NCI-H226 (cell line): ENCODE results near the gene TMEM120B.

ENCODE experiments used
- DNase-seq: peaks from one replicate; pipeline ENCODE4 v3.0.0-alpha.2; 2015

TMEM120B gene

GRCh38 chr12:121806009-121806545, 93.5 kb downstream of the TMEM120B start:
- DNase-seq = no peak

DNA sequence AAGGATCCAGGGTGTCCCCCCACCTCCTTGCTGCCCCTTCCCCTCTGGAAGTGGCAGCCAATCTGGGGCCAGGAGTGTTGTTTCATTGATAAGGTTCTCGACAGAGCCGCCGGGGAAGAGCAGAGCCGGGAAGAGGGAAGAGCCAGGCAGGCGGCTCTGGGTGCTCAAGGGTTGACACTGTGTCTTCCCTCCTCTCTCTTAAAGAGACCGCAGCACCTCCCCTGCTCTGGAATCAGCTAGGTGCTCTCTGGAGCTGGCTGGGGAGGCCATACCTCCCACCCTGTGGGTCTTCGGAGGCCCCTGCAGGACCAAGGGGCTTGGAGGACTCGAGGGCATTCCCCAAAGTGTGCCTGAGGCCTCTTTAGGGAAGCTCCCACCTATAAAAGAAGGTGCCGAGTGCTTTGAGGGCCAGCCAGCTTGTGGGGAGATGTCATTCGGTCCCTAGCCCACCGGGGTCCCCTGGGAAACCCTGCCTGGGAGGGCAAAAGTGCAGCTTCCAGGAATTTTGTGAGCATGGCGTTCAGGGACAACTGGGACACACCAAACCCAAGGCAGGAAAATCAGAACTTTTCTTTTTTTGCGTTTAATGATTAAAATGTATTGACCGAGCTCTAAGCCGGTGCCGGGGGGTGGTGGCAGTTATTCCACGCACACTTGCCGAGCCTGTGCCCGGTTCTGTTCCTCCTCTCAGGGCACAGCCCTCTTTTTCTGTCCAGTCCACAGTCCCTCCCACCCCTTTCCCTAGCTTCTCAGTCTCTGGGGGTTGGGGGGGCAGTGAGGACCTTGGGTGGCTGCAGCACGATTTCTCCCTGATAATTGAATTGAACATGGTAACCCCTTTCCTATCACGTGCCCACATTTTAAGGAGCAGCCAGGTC, 94.2 kb downstream of the TMEM120B start:
- DNase-seq = no peak

DNA sequence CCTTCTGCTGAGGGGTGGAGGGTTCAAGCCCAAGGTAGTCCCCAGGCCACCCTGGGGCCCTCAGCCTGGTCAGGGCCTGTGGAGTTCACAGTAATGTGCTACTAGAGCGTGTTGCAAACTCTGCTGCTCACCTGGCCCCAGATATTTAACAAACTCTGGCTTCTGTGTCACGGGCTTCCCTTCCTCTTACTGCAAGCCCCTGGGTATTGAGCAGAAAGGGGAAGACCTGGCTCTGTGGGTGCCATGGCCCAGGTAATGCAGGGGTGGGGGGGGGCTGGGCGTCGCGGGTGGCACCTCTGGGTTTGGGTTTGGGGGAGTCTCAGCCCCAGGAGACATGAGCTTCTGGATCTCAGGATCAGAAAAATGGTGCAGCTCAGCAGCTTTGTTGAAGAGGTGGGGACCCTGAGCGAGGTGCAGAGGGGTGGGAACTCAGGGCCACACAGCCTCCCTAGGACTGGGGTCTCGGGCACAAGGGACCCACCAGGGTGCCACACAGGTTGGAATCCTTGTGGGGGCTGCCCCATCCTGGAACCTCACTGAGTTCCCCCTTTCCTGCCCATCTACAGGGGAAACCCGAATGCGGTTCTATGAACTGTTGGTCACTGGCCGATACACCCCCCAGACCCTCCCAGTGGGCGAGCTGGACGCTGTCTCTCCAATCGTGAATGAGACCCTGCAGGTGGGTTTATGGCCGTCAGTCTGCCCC, 95.2 kb downstream of the TMEM120B start:
- no peak for DNase-seq

DNA sequence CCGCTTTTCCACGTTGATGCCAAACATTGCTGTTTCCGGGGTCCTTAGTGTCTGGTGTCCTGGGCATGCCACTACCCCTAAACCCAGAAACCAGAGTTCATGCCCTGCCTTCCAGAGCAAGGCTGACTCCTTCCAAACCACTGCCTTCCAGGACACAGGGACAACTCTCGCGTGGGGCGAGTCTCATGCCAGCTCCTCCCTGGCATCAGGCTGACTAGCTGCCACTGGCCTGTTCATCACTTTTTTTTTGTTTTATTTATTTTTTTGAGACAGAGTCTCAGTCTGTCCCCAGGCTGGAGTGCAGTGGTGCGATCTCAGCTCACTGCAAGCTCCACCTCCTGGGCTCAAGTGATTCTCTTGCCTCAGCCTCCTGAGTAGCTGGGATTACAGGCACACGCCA, 96.1 kb downstream of the TMEM120B start:
- DNase-seq = no peak

GRCh38 chr12:121809712-121810116, 97.2 kb downstream of the TMEM120B start:
- no peak for DNase-seq

GRCh38 chr12:121810234-121810817, 97.8 kb downstream of the TMEM120B start:
- no peak for DNase-seq

DNA sequence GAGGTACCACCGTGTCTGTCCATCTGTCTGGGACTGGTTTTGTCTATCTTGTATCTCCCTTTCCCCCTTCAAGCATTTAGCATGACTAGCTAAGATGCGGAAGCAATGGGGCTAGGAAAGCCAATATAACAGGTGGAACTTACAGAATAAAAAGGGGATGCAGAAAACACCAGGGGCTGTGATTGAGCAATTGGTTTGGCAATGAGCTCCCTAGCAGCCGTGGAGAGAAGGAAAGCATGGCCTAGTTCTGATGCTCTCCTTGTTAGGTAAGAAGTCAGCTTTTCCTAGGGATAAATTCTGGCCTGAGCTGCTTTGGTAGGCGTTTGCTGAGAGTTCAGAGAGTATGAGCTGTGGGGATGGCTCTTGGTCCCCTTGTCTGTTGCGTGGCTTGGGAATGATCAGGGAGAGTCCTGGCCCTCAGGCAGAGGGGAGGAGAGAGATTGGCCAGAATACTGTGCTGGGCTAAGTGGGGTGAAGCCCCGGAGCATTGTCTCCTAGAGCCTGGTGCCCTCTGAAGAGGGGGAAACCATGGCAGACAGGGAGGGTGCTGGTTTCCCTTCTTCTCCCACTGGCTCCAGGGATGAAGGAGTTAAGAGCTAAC, 98.4 kb downstream of the TMEM120B start:
- DNase-seq = no peak

DNA sequence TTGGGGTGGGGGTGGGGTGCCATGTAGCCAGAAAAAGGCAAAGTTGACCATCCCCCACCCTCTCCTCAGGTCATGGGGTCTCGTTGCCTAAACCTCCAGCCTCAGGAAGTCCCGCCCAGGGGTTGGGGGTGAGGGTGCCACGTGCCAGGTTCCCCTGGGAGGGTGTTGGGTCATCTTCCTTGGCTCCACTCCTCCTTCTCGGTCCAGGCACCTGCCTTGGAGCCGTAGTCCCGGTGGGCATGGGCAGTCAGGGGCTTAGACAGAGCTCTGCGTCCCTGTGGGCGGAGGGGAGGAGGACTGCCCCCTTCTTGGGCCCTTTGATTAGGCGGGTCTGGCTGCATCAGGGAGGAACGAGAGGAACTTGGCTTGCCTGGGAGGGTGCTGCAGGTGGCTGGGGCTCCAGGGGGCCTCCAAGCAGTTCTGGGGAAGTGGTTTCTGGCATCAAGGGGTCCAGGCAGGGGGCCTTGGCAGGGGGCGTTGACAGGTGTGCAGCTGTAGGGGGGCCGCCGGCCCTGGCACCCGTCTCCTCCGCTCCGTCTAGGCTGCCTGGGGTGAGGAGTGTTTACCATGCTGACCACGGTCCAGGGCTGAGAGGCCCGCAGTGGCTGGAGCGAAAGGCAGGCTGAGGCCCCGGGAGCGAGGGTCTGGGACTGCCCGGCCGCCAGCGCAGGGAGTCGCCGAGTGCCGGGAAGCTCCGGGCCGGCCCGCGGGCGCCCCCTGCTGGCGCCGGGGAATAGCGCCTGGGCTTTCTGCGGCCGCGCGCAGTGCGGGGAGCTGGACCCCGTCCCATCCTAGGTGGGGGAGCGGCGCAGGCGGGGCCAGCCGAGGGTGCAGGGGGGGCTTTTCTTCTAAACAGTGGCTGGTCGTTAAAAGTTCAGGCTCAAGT, 99.1 kb downstream of the TMEM120B start:
- DNase-seq = peak; percentile 33

DNA sequence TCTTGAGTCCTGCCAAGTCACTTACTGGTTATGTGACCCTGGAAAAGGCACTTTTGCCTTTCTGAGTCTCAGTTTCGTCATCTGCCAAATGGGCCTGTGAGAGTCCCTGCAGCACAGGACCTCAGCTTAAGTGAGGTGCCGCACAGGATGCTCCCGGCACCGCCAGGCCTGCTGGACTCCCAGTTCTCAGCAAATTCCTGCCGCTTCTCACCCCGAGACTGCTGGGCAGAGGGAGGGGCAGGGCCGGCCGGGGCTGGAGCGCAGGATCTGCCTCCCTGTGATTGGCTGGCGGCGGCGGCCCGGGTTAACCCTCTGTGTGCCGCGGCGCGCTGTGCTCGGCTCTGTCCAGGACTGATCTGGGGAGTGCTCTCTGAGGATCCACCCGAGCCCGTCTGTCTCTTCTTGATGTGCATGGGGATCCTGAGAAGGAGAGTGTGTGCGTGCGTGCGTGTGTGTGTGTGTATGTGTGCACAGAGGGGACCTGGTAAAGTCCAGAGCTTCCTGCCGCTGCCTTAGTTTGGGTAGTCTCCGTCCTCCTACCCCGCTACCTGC, 99.8 kb downstream of the TMEM120B start:
- DNase-seq = peak; percentile 79

GRCh38 chr12:121812921-121813896, 100.7 kb downstream of the TMEM120B start:
- no peak for DNase-seq

DNA sequence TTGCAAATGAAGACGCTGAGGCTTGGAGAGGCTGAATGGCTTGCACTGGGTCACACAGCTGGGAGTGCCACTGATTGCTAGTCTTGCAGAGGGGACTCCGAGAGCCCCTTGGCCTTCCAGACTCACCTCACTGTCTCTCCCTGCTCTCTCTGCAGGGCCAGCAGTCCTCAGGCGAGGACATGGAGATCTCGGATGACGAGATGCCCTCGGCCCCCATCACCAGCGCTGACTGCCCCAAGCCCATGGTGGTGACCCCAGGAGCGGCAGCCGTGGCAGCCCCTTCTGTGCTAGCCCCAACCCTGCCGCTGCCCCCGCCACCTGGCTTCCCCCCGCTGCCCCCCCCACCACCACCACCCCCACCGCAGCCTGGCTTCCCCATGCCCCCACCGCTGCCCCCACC, 101.4 kb downstream of the TMEM120B start:
- DNase-seq = no peak

DNA sequence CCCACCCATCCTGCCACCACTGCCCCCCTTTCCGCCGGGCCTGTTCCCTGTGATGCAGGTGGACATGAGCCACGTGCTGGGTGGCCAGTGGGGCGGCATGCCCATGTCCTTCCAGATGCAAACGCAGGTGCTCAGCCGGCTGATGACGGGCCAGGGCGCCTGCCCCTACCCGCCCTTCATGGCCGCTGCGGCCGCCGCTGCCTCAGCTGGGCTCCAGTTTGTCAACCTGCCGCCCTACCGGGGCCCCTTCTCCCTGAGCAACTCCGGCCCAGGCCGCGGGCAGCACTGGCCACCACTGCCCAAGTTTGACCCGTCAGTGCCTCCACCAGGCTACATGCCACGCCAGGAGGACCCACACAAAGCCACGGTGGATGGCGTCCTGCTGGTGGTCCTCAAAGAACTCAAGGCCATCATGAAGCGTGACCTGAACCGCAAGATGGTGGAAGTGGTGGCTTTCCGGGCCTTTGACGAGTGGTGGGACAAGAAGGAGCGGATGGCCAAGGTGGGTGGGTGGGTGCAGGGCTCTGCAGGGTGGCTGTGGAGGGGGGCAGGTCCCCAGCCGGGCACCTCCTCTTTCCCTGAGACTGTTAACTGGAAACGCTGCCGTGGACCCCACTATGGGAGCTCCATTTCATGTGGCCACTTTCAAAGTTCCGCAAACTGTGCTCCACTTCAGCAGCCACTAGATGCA, 102.0 kb downstream of the TMEM120B start:
- no peak for DNase-seq

DNA sequence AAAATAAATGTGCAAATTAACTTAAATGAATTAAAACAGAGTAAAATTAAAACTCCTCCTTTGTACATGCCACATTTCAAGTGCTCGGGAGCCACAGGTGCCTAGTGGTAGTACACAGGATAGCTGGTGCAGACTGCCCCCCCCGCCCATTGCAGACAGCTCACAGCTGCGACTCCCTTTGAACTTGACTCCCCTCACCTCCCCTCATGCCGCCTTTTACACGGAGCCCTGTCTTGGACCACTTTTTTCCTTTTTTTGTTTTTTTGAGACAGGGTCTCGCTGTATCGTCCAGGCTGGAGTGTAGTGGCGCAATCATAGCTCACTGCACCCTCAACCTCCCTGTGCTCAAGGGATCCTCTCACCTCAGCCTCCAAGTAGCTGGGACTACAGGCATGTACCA, 102.7 kb downstream of the TMEM120B start:
- DNase-seq = no peak

DNA sequence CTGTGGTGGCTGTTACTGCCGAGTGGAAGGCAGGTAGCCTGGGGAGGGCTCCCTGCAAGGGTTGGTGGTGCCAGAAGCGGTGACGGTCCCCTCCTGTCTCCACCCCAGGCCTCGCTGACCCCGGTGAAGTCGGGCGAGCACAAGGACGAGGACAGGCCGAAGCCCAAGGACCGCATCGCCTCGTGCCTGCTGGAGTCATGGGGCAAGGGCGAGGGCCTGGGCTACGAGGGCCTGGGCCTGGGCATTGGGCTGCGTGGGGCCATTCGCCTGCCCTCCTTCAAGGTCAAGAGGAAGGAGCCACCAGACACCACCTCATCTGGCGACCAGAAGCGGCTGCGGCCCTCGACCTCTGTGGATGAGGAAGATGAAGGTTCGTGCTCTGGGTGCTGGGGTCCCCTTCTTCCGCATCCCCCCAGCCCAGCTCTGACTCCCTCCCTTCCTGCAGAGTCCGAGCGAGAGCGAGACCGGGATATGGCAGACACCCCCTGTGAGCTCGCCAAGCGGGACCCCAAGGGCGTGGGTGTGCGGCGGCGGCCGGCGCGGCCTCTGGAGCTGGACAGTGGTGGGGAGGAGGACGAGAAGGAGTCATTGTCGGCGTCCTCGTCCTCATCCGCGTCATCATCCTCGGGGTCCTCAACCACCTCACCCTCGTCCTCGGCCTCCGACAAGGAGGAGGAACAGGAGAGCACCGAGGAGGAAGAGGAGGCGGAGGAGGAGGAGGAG, 104.5 kb downstream of the TMEM120B start:
- DNase-seq = no peak

GRCh38 chr12:121817648-121818043, 105.1 kb downstream of the TMEM120B start:
- DNase-seq = no peak

DNA sequence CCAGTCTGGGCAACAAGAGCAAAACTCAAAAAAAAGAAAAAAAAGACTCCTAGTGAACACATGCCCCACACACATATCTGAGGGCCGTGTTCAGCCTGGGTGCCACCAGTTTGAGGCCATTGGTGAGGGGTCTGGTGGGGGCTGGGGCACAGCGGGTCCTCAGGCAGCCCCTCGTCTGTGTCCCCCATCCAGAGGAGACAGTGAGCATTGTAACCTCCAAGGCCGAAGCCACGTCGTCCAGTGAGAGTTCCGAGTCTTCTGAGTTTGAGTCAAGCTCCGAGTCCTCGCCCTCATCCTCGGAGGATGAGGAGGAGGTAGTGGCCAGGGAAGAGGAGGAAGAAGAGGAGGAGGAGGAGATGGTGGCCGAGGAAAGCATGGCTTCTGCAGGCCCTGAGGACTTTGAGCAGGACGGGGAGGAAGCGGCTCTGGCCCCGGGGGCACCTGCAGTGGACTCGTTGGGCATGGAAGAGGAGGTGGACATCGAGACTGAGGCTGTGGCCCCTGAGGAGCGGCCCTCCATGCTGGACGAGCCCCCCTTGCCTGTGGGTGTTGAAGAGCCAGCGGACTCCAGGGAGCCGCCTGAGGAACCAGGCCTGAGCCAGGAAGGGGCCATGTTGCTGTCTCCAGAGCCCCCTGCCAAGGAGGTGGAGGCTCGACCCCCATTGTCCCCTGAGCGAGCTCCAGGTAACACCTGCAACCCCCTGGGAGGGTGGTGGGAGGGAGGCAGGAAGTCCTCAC, 106.8 kb downstream of the TMEM120B start:
- DNase-seq = no peak

DNA sequence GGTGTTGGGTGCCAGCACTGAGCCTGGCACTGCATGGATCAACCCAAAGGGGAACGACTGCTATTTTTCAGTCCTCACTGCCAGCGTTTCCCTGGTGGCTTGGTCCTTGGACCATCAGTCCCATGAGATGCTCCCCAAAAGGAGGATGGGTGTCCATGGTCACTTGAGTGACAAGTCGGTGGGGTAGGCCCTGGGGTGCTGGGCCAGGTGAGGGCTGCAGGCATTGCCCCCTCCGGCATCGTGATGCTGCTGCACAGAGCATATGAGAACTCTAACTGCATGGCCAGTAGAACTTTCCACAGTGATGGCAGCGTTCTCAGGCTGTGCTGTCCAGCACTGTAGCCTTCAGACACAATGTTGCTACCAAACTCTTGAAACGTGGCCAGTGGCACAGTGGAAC, 107.5 kb downstream of the TMEM120B start:
- DNase-seq = no peak

DNA sequence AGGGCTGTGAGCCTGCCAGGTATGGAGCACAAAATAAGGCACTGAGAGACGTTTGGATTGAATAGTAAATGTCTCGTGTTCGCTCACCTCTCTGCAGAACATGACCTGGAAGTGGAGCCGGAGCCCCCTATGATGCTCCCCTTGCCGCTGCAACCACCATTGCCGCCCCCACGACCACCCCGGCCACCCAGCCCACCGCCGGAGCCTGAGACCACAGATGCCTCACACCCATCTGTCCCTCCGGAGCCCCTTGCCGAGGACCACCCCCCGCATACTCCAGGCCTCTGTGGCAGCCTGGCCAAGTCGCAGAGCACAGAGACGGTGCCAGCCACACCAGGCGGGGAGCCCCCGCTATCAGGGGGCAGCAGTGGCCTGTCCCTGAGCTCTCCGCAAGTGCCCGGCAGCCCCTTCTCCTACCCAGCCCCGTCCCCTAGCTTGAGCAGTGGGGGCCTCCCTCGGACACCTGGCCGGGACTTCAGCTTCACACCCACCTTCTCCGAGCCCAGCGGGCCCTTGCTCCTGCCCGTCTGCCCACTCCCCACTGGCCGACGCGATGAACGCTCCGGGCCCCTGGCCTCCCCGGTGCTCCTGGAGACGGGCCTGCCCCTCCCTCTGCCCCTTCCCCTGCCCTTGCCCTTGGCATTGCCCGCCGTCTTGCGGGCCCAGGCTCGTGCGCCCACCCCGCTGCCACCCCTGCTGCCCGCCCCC, 110.0 kb downstream of the TMEM120B start:
- DNase-seq = no peak
